ENCODE measurements around the gene OR2M2.

Gene OR2M2, protein sequence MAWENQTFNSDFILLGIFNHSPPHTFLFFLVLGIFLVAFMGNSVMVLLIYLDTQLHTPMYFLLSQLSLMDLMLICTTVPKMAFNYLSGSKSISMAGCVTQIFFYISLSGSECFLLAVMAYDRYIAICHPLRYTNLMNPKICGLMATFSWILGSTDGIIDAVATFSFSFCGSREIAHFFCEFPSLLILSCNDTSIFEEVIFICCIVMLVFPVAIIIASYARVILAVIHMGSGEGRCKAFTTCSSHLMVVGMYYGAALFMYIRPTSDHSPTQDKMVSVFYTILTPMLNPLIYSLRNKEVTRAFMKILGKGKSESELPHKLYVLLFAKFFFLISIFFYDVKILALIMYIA

DNA sequence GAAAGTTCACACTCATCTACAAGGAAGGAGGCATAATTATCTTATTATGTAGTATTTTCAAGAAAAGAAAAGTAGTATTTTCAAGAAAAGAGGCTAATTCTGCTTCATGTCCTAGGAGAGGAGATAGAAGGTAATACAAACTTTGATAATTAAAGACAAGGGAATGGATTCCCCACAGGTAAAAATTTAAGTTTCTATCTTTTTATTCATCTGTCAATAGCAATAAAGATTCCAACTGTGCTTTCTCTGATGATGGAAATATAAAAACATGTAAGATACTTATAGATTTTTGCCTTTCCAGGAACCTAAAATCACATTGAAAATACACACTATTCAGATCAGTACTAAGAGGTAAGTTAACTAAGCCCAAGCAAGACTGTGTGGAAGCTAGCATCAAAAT is at the start of gene OR2M2:
OR2M2 (plus strand) TSS at position 301 of the 400 bp plus-strand sequence. CDS start 5,165 bp downstream, outside the sequence.
- no peak for DNase-seq

DNA sequence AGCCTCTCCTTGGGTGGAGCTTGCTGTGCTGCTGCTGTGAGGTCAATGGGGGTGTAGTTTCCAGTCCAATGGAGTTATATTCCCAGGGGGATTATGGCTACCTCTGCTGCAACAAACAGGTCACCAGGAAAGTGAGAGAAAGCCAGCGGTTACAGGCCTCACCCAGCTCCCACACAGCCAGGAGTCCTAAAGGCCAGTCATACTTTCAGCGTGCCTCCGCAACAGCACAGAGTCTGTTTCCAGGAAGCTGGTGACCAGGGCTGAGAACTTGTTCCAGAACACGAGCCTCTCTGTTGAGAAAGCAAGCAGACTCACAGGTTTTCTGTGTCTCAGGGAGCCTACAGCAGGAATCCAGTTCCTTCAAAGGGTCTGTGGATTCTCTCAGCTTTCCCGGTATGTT is 47.0 kb upstream of the OR2M2 start:
- no peak for DNase-seq

DNA sequence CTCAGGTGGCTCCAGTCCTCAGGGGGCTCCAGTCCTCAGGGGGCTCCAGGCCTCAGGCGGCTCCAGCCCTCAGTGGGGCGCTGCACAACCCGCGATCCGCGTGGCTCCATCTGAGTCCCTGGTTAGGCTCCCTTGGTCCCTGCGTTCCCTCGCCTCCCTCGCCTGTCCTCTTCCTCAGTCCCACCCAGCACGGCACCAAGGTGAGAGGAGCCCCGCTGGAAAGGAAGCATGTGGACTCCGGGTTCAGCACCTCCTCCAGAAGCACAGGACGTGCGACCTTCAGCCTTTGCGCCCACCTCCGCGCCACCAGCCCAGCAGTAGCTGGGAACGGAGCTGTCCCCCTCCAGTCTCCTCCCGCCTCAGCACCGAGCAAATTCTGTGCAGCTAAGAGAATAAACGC is 37.8 kb upstream of the OR2M2 start:
- DNase-seq = no peak

DNA sequence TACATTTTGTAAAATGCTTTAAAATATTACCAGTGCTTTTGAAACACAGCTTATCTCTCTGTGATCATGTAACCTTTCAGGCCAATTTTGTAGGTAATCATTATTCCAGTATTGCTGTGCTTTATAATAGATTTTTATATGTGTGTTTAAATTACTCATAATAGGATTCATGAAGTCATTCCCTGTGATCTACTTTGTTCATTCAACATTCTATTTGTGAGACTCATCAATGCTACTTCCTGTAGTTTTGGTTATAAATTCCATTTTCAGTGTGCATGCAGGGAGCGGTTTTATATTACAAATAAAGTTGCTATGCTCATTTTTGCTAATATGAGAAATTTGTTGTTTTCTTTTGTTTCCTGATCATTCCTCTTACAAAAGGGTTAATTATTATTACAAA is 33.8 kb upstream of the OR2M2 start:
- no peak for DNase-seq

DNA sequence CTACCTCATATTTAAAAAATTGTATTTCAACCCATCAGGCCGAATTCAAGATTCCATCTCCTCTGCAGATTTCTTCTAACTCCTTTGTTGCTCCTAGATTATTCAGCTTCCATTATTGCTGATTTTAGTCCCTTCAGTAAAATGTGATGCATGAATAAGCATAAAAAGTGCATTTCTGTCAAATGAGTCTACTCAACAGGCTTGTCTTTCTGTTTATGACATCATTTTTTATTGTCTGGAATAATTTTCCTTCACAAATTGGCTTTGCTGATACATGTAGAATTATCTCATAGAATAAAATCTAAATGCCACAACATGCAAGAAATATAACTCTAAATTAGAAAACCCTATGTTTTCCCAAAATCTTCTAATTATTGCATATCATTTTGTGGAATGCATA is 31.3 kb upstream of the OR2M2 start:
- DNase-seq = no peak

DNA sequence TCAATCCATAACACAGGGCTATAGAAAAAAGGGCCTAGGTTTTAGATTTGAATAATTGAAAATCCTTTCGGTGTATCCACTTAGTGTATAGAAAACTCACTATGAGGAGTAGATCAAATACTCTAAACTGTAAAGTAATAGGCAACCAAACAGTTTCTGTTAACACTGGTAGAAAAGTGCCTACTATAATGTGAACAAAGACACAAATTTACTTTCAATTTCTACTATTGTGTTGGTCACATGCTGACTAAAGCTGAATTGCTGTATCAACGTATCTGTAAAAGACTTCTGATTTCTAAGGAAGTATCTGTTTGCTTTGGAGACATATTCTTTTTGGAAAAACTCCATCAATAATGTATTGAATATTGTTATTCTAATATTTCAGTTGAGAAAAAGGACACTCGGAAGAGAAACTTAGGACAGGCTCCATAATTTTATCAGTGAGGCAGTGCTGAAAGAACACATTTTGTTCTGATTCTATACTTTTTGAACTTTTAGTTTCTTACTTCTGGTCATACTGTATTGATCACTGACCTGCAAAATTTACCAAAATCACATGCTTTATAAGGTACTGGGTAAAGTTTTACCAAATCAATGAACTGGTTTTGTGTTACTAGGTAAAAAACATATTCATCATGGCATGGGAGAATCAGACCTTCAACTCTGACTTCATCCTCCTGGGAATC is 30.0 kb upstream of the OR2M2 start, which contains the start of gene OR2M5:
OR2M5 (plus strand) TSS at position 636 of the 686 bp plus-strand sequence; CDS start at position 636, 0 bp downstream.
- no peak for DNase-seq

DNA sequence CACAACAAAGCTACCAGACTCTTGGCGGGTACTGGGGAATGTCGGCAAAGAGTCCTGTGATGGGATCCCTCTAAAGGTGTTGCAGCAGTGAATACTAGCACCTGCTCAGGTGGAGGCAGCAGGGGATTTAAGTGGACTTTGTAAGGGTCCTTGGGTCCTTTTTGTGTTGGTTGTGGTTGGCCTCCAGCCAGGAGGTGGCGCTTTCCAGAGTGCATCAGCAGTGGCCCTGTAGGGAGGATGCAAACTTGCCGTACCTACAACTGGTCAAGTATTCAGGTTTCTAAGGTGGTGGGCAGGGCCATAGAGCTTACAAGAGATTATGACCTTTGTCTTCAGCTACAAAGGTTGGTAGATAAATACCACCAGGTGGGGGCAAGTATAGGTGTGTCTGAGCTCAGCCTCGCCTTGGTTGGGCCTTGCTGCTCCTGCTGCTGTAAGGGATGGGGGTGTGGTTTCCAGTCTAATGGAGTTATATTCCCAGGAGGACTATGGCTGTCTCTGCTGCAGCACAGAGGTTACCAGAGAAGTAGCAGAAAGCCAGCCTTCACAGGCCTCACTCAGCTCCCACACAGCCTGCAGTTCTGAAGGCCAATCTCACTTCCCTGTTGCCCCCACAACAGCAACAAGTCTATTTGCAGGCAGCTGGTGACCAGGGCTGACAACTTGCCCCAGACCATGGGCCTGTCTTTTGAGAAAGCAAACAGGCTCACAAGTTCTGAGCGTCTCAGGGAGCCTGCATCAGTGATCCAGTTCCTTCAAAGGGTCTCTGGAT is 22.4 kb upstream of the OR2M2 start:
- no peak for DNase-seq

DNA sequence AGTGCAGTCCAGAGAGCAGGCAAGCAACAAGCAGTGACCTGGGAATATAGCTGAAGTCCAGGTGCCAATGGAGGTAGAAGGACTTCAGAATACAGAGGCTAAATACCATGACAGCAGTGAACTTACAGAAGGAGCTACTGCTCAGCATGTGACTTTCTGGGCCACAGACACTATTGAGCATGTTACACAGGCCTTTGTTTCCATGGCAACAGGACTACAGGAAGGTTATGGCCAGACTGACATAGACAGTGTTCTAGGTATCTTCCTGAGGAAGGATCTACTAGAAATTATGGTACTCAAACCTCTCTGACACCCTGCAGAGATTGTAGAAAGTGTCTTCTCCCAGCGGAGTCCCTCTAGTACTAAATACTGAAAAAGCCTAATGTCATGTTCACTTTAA is 18.7 kb upstream of the OR2M2 start:
- no peak for DNase-seq

DNA sequence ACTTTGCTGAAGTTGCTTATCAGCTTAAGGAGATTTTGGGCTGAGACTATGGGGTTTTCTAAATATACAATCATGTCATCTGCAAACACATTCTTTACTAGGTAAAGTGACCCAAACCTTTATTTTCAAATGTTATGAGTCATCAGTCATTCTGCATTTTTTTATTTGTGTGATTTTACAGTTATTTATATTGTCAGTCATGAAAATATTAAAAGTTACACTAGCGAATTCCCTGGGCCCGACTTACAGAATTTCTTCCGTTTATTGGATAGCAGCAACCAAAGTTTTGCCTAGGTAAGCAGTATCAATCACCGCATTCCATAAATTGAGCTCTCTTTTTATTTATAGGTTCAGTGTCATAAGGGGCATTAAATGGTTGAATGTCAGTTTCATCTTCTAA is 15.9 kb upstream of the OR2M2 start:
- DNase-seq = no peak

DNA sequence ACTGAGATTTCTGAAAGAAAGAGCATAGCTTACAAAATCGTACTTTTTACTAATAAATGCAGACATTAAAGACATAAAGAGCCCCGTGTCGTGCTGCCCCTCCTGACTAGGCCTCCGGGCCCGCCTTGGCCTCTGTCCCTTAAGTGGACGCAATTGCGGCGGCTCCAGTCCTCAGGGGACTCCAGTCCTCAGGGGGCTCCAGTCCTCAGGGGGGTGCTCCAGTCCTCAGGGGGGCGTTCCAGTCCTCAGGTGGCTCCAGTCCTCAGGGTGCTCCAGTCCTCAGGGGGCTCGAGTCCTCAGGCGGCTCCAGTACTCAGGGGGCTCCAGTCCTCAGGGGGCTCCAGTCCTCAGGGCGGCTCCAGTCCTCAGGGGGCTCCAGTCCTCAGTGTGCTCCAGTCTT is 10.6 kb upstream of the OR2M2 start:
- DNase-seq = no peak

DNA sequence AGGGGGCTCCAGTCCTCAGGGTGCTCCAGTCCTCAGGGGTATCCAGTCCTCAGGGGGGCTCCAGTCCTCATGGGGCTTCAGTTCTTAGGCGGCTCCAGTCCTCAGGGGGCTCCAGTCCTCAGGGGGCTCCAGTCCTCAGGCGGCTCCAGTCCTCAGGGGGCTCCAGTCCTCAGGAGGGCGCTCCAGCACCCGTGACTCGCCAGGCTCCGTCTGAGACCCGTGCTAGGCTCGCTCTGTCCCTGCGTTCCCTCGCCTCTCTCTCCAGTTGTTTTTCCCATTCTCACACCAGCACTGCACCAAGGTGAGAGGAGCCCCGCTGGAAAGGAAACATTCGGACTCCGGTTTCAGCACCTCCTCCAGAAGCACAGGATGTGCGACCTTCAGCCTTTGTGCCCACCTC is 9.4 kb upstream of the OR2M2 start:
- DNase-seq = no peak

DNA sequence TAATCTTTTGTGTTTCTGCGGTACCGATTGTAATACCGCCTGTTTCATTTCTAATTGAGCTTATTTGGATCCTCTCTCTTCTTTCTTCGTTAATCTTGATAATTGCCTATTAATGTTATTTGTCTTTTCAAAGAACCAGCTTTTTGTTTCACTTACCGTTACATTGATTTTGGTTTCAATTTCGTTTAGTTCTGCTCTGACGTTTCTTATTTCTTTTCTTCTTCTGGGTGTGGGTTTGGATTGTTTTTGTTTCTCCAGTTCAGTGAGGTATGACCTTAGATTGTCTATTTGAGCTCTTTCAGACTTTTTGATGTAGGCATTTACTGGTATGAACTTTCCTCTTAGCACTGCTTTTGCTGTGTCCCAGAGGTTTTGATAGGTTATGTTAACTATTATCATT is 9.4 kb downstream of the OR2M2 start:
- no peak for DNase-seq

DNA sequence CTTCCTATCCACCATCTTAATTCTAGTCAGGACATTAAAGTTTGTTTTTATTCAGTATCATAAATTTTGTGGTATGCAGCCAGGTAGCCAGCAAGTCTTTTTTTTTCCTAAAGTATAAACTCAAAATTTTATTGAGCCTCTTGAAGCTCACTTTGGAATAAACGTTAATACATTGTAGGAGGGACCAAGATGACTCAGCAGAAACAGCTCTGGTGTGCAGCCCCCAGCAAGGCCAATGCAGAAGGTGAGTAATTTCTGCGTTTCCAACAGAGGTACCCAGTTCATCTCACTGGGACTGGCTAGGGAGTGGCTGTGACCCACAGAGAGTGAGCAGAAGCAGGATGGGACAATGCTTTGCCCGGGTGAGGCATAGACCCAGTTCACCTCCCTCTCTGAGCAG is 12.7 kb downstream of the OR2M2 start:
- DNase-seq = no peak

DNA sequence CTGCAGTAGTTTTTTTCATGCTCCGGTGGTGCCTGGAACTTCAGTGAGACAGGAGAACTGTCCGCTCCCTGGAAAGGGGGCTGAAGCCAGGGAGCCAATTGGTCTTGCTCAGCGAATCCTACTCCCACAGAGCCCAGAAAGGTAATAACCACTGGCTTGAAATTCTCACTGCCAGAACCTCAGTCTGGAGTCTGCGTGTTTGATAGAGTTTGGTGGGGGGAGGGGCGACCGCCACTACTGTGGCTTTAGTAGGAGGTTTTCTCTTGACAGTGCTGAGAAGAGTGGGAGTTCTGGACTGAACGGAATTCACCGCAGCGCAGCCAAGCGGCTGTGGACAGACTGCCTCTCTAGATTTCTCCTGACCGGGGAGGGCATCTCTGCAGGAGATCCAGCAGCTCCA is 14.4 kb downstream of the OR2M2 start:
- DNase-seq = no peak

DNA sequence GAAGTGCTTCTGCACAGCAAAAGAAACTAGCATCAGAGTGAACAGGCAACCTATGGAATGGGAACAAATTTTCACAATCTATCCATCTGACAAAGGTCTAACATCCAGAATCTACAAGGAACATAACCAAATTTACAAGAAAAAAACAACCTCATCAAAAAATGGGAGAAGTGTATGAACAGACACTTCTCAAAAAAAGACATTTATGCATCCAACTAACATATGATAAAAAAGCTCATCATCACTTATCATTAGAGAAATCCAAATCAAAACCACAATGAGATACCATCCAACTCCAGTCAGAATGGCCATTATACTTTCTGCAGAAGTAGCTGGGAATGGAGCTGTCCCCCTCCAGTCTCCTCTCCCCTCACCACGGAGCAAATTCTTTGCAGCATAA is 19.5 kb downstream of the OR2M2 start:
- no peak for DNase-seq

DNA sequence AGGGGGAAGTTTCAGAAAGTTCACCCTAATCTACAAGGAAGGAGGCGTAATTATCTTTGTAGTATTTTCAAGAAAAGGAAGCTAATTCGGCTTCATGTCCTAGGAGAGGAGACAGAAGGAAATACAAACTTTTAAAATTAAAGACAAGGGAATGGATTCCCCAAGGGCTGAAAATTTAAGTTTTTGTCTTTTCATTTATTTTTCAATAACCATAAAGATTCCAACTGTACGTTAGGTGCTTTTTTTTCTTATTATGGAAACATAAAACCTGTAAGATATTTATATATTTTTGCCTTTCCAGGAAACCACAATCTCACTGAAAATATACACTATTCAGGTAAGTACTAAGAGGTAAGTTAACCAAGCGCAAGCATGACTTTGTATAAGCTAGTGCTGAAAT is 22.3 kb downstream of the OR2M2 start, which contains the start of gene OR2M3:
OR2M3 (plus strand) TSS at position 301 of the 400 bp plus-strand sequence. CDS start 5,803 bp downstream, outside the sequence.
- no peak for DNase-seq

DNA sequence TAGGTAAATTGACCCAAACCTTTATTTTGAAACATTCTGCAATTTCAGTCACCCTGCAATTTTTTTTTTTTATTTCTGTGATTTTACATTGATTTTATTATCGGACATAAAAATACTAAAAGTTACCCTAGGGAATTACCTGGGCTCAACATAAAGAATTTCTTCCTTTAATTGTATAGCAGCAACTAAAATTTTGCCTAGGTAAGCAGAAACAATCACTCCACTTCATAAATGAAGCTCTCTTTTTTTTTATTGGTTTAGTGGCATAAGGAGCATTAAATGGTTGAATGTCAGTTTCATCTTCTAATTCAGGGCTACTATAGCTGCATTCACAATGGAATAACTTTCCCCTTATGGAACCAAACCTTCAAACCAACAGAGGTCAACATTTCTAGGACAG is 41.3 kb downstream of the OR2M2 start:
- DNase-seq = no peak

DNA sequence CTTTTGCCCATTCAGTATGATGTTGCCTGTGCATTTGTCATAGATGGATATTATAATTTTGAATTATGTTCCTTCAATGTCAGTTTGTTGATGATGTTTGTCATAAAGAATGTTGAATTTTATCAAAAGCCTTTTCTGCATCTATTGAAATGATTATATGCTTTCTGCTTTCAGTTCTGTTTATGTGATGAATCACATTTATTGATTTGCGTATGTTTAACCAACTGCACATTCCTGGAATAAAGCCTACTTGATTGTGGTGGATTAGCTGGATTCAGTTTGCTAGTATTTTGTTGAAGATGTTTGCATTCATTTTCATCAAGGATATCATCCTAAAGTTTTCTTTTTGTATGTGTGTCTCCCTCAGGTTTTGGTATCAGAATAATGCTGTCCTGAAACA is 50.9 kb downstream of the OR2M2 start:
- DNase-seq = no peak

DNA sequence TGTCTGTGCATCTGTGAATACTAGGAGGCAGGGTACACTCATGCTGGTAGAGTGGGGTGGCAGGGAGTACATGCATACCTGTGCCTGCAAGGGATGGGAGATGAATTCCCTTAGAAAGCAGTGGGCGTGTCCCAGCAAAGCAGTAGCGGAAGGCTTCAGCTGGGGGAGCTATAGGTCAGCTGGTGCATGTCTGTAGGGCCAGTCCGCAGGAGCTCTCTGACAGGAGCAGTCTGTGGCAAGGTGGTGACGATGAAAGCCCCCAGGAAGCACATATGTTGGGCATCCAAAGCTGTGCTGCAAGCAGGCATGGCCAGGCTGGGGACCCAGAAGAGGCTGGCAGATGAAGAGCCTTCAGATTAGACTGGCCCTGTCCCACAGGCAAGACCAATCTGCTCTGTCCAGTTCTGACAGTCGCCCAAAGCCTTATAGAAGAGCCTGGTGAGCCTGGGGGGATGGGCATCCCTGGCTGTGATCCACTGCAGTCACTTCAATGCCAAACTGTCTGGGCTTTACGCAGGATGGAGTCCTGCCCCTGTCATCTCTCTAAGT is 54.8 kb downstream of the OR2M2 start:
- no peak for DNase-seq

Measured in activated CD4-positive, alpha-beta T cell treated with anti-CD3 and anti-CD28 coated beads, Interleukin-2, amount 50 U/mL, for 4 hours (primary cell).